Glutamatergic neuron (in vitro differentiated cells): ENCODE results near the gene REG4. TPM values are rescaled to one million over a fixed set of nuclear protein-coding genes. Genes with fewer than 3 reads are reported as not detected.

Experiments
- DNase-seq: peaks from one replicate; pipeline ENCODE4 v3.0.0; 2022
- H3K27ac Mint-ChIP-seq: one replicate; pipeline ENCODE4 v1.8.0; 2020; ENCODE audit warnings: mild to moderate bottlenecking, mixed read lengths, inconsistent platforms; ENCODE audit not compliant: unreplicated experiment
- H3K27me3 Mint-ChIP-seq: one replicate; pipeline ENCODE4 v1.8.0; 2020; ENCODE audit warnings: mild to moderate bottlenecking, moderate library complexity, mixed read lengths, inconsistent platforms; ENCODE audit not compliant: unreplicated experiment
- H3K36me3 Mint-ChIP-seq: one replicate; pipeline ENCODE4 v1.8.0; 2020; ENCODE audit warnings: mild to moderate bottlenecking, mixed read lengths, inconsistent platforms; ENCODE audit not compliant: unreplicated experiment
- H3K4me1 Mint-ChIP-seq: one replicate; pipeline ENCODE4 v1.8.0; 2020; ENCODE audit warnings: mild to moderate bottlenecking, low read depth, mixed read lengths, inconsistent platforms; ENCODE audit not compliant: unreplicated experiment
- H3K4me3 Mint-ChIP-seq: one replicate; pipeline ENCODE4 v1.8.0; 2020; ENCODE audit warnings: mild to moderate bottlenecking, mixed read lengths, inconsistent platforms; ENCODE audit not compliant: unreplicated experiment
- H3K9me3 Mint-ChIP-seq: one replicate; pipeline ENCODE4 v1.8.0; 2020; ENCODE audit warnings: mild to moderate bottlenecking, moderate library complexity, mixed read lengths, inconsistent platforms; ENCODE audit not compliant: unreplicated experiment
- CTCF ChIP-seq: fragments of 200-600 bp; sonication (generic); IDR thresholded peaks from one replicate; pipeline ENCODE4 v1.5.0; 2021; ENCODE audit not compliant: partially characterized antibody, unreplicated experiment
- total RNA-seq: library from RNA; stranded (reverse); fragmentation: NEBNext Ultra II Directional; extraction: Animal tissue kit (Norgen Biotek cat#: 25700); gene quantifications from one replicate; pipeline ENCODE4 v1.2.1, GENCODE V29; 2021; ENCODE audit not compliant: unreplicated experiment

REG4 gene
- total RNA-seq, 1 donor from 2014 or later: not detected

GRCh38 chr1:119783354-119784185 is 27.7 kb downstream of the REG4 start:
- Mint-ChIP-seq H3K36me3 (no peaks in the 10 kb centered on the region), H3K27ac (no peak overlapping the region), H3K4me3 (no peak overlapping the region), H3K9me3 (no peaks in the 10 kb centered on the region), H3K4me1 (peaks cover 16% of the 10 kb centered on the region), H3K27me3 (peaks cover 1% of the 10 kb centered on the region)
- DNase-seq: no peak
- TF ChIP-seq CTCF: no peak

GRCh38 chr1:119782631-119783325 is 28.5 kb downstream of the REG4 start:
- Mint-ChIP-seq H3K9me3 (no peaks in the 10 kb centered on the region), H3K4me1 (peaks cover 16% of the 10 kb centered on the region), H3K27ac (no peak overlapping the region), H3K4me3 (no peak overlapping the region), H3K36me3 (no peaks in the 10 kb centered on the region), H3K27me3 (peaks cover 1% of the 10 kb centered on the region)
- DNase-seq: no peak
- TF ChIP-seq CTCF: no peak

- no peak for TF ChIP-seq CTCF
- H3K4me3 Mint-ChIP-seq: no peak overlapping the region
- DNase-seq: no peak
- peaks cover 16% of the 10 kb centered on the region for H3K4me1 Mint-ChIP-seq
- H3K27ac Mint-ChIP-seq: no peak overlapping the region
- no peaks in the 10 kb centered on the region for H3K36me3 Mint-ChIP-seq
- peaks cover 1% of the 10 kb centered on the region for H3K27me3 Mint-ChIP-seq
- H3K9me3 Mint-ChIP-seq: no peaks in the 10 kb centered on the region
Observed at GRCh38 chr1:119781434-119782210, 29.6 kb downstream of the REG4 start.

GRCh38 chr1:119779869-119780356 is 31.3 kb downstream of the REG4 start:
- Mint-ChIP-seq H3K4me3 (no peak overlapping the region), H3K9me3 (no peaks in the 10 kb centered on the region), H3K36me3 (no peaks in the 10 kb centered on the region), H3K27ac (no peak overlapping the region), H3K4me1 (peaks cover 18% of the 10 kb centered on the region), H3K27me3 (peaks cover 1% of the 10 kb centered on the region)
- DNase-seq: no peak
- no peak for TF ChIP-seq CTCF
